GM19043 (cell line): ENCODE measurements around the gene PRKRIP1.
"Not testable (repeated sequence)": the region's sequence is repeated elsewhere in the genome, so short reads cannot be mapped to it uniquely, and the experiment has no call there.

Source experiments
- ATAC-seq: cut with Tn5 transposase; IDR thresholded peaks from one replicate; pipeline ENCODE4 v1.9.1; 2021; ENCODE audit warnings: low read depth; ENCODE audit not compliant: unreplicated experiment

Gene PRKRIP1

GRCh38 chr7:102474116-102474515 lies 78.0 kb downstream of the PRKRIP1 start:
- ATAC-seq = not testable (repeated sequence)

GRCh38 chr7:102474736-102475435 lies 78.7 kb downstream of the PRKRIP1 start:
- not testable (repeated sequence) for ATAC-seq
